HEK293T (cell line): ENCODE data around the gene ACOXL.

Experiments
- CTCF ChIA-PET: fragments of 350-600 bp; formaldehyde crosslinking; extraction: SDS; loops from one replicate; lab custom pipeline; 2021; ENCODE audit warnings: antibody characterized with exemption, inconsistent platforms; lab: Yijun Ruan, JAX
- POLR2A ChIA-PET: fragments of 350-600 bp; formaldehyde crosslinking; extraction: SDS; loops from one replicate; lab custom pipeline; 2020; ENCODE audit warnings: antibody characterized with exemption, inconsistent platforms; lab: Yijun Ruan, JAX
- DNase-seq: peaks from one replicate; pipeline ENCODE4 v3.0.0; 2012; ENCODE audit warnings: mixed read lengths; ENCODE audit errors: extremely low spot score
- ARNT ChIP-seq: fragments of 450-650 bp; IDR thresholded peaks from 2 replicates; pipeline ENCODE4 v1.6.1; 2017; ENCODE audit warnings: mild to moderate bottlenecking
- BHLHE40 ChIP-seq: fragments of 450-650 bp; IDR thresholded peaks from 2 replicates; pipeline ENCODE4 v1.6.1; 2016; ENCODE audit warnings: mild to moderate bottlenecking, moderate library complexity, borderline replicate concordance
- CTBP1 ChIP-seq: fragments of 450-650 bp; IDR thresholded peaks from 2 replicates; pipeline ENCODE4 v1.6.1; 2016; ENCODE audit warnings: borderline replicate concordance
- ELF4 ChIP-seq: fragments of 450-650 bp; IDR thresholded peaks from 2 replicates; pipeline ENCODE4 v1.6.1; 2017; ENCODE audit warnings: antibody characterized with exemption
- FOXA1 ChIP-seq: fragments of 450-650 bp; IDR thresholded peaks from 2 replicates; pipeline ENCODE4 v1.6.1; 2016; ENCODE audit warnings: mild to moderate bottlenecking
- FOXK2 ChIP-seq: fragments of 450-650 bp; IDR thresholded peaks from 2 replicates; pipeline ENCODE4 v1.6.1; 2016; ENCODE audit warnings: mild to moderate bottlenecking
- FOXM1 ChIP-seq: fragments of 450-650 bp; IDR thresholded peaks from 2 replicates; pipeline ENCODE4 v1.6.1; 2017; ENCODE audit warnings: mild to moderate bottlenecking, borderline replicate concordance
- HDGF ChIP-seq: fragments of 450-650 bp; IDR thresholded peaks from 2 replicates; pipeline ENCODE4 v1.6.1; 2017; ENCODE audit warnings: antibody characterized with exemption, borderline replicate concordance
- L3MBTL2 ChIP-seq: fragments of 450-650 bp; conservative IDR thresholded peaks from 2 replicates; pipeline ENCODE4 v1.6.1; 2016; ENCODE audit warnings: mild to moderate bottlenecking
- LEF1 ChIP-seq: fragments of 450-650 bp; IDR thresholded peaks from 2 replicates; pipeline ENCODE4 v1.6.1; 2017; ENCODE audit warnings: mild to moderate bottlenecking, borderline replicate concordance
- NFRKB ChIP-seq: fragments of 450-650 bp; IDR thresholded peaks from 2 replicates; pipeline ENCODE4 v1.6.1; 2016; ENCODE audit warnings: mild to moderate bottlenecking, moderate library complexity
- SP1 ChIP-seq: fragments of 450-650 bp; IDR thresholded peaks from 2 replicates; pipeline ENCODE4 v1.6.1; 2017
- SUZ12 ChIP-seq: fragments of 450-650 bp; IDR thresholded peaks from 2 replicates; pipeline ENCODE4 v1.6.1; 2016; ENCODE audit warnings: mild to moderate bottlenecking
- TARDBP ChIP-seq: fragments of 450-650 bp; IDR thresholded peaks from 2 replicates; pipeline ENCODE4 v1.6.1; 2016
- ZNF384 ChIP-seq: fragments of 450-650 bp; IDR thresholded peaks from 2 replicates; pipeline ENCODE4 v1.6.1; 2016
- TF ChIP-seq, protein P1 (sequence below): fragments of 450-650 bp; IDR thresholded peaks from 2 replicates; pipeline ENCODE4 v1.6.1; 2016

The ACOXL gene

GRCh38 chr2:110848519-110849030 lies 116.2 kb downstream of the ACOXL start:
- DNase-seq = no peak
- TF ChIP-seq ARNT (no peak), ELF4 (no peak), SP1 (no peak), BHLHE40 (no peak), FOXK2 (no peak), FOXA1 (no peak), SUZ12 (no peak), HDGF (no peak), TARDBP (no peak), FOXM1 (no peak)
- CTCF ChIA-PET = interaction anchor here (0.8 kb wide), 1 partner anchor 8 kb away, joined by 3 read pairs; no protein-coding TSS in a partner anchor
- POLR2A ChIA-PET = interaction anchor here (0.6 kb wide), 1 partner anchor 20 kb away, joined by 3 read pairs; no protein-coding TSS in a partner anchor

GRCh38 chr2:110851531-110851930 lies 119.2 kb downstream of the ACOXL start:
- CTCF ChIA-PET = no interaction called here
- no peak for DNase-seq

DNA sequence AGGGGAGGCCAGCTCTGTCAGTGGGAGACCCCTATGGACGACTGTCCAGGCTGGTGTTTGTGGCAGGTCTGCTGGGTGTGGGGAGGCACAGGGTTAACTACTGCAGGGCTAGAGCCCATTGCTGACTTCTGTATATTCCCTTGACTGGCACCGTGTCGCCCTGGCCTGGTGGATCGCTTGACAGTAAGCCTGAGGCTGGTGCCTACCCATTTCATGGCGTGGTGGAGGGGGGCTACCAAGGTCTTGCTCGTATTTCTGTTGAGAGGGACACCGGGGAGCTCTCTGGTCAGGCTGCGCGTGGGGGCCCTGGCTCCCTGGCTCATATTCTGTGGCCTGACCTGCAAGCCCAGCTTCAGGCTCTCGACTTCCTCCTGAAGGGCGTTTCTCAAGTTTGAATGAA lies 119.7 kb downstream of the ACOXL start:
- DNase-seq = no peak
- CTCF ChIA-PET = interaction anchor here (2.2 kb wide), 1 partner anchor 11 kb away, joined by 9 read pairs; no protein-coding TSS in a partner anchor
- POLR2A ChIA-PET = no interaction called here
- TF ChIP-seq ZNF384 (no peak), ARNT (no peak), BHLHE40 (no peak), FOXA1 (no peak), LEF1 (no peak), HDGF (no peak), TARDBP (no peak), FOXM1 (no peak), SP1 (no peak), L3MBTL2 (no peak)

More at GRCh38 chr2:110851531-110851930, 119.2 kb downstream of the ACOXL start:
- TF ChIP-seq FOXM1 (no peak), SP1 (no peak), TARDBP (no peak), CTBP1 (no peak), BHLHE40 (no peak), ZNF384 (no peak), ELF4 (no peak), NFRKB (no peak), LEF1 (no peak), ARNT (no peak), FOXK2 (no peak), L3MBTL2 (no peak), HDGF (no peak), SUZ12 (no peak), FOXA1 (no peak)
- TF ChIP-seq, protein P1, sequence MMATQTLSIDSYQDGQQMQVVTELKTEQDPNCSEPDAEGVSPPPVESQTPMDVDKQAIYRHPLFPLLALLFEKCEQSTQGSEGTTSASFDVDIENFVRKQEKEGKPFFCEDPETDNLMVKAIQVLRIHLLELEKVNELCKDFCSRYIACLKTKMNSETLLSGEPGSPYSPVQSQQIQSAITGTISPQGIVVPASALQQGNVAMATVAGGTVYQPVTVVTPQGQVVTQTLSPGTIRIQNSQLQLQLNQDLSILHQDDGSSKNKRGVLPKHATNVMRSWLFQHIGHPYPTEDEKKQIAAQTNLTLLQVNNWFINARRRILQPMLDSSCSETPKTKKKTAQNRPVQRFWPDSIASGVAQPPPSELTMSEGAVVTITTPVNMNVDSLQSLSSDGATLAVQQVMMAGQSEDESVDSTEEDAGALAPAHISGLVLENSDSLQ = no peak
- POLR2A ChIA-PET = no interaction called here

DNA sequence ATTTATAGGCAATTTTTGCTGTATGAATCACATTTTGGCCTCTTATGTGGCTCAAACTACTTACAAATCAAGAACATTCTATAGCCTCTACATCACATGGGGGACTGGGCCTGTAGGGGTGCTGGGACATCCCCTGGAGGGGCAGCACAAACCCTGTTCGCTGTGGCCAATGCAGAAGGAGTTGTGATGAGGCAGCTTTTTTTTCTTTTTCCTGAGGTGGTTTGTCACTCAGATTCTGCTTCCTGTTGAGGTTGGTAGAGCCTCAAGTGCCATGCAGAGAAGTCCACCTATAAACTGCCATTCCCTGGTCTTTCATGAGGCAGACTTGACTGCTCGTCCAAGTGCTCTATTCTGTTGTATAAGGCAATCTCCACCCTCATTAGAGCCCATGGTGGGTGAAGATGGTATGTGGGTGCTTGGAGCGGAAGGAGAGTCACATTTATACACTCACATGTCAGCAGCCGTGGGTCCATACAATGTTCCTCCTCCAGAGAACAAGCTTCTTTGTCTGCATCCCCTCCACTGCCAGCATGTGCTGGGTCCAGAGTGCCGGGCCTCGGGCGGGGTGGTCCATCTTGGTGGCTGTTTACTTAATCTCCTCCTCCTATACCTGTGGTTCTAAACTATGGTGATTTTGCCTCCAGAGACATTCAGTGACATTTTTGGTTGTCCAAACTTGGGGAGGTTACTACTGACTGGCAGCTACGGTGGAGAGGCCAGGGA lies 120.3 kb downstream of the ACOXL start:
- DNase-seq = no peak
- no peak for TF ChIP-seq FOXM1
- TF ChIP-seq ZNF384 = no peak
- no peak for TF ChIP-seq ARNT
- TF ChIP-seq LEF1 = no peak
- no peak for TF ChIP-seq ELF4
- TF ChIP-seq SUZ12 = no peak
- TF ChIP-seq L3MBTL2 = no peak
- TF ChIP-seq TARDBP = no peak
- no peak for TF ChIP-seq CTBP1
- TF ChIP-seq, protein P1 = no peak
- TF ChIP-seq BHLHE40 = no peak
- no peak for TF ChIP-seq FOXK2
- ChIA-PET POLR2A (no interaction called here), CTCF (interaction anchor here (0.8 to 2.2 kb wide), 5 partner anchors 8 to 291 kb away, joined by 3 to 9 read pairs (median 3); no protein-coding TSS in a partner anchor)

DNA sequence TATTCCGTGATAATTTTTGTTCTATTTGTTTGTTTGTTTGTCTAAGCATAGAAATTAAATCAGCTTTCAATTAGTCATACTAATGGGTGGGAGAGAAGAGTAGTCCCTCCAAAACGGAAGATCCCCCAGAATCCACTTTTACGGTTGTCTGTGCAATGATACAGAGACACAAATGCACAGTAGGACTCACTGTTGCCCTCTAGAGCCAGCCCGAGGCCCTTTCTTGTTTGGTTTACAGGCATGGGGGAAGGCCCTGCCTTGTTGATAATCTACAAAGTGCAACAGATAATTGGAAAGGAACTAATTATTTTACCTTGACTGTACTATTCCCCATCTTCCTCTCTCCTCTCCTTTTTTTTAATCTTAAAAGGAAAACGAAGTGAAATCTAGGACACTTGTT lies 121.1 kb downstream of the ACOXL start:
- no peak for TF ChIP-seq BHLHE40
- TF ChIP-seq ELF4 = no peak
- TF ChIP-seq NFRKB = no peak
- POLR2A ChIA-PET = no interaction called here
- DNase-seq = peak; percentile 60
- CTCF ChIA-PET = interaction anchor here (0.7 to 2.2 kb wide), 6 partner anchors 9 to 291 kb away, joined by 3 to 9 read pairs (median 3); no protein-coding TSS in a partner anchor

DNA sequence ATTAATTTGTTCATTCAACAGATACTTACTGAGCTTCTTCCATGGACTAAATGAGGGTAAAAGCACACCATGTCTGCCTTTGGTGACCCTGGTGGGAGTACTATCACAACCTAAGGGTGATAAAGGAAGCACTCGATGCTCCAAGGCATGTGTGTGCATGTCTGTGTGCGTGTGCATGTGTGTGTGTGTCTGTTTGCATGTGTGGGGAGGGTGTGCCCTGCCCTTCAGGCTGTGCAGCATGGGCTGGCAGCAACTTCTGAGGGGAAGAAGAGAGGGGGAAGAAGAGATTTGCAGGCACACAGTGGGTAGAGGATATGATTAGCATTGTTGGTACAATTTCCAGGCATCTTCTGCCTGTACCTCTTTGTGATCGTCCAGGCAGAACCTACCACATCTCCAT lies 121.6 kb downstream of the ACOXL start:
- DNase-seq = no peak
- POLR2A ChIA-PET = no interaction called here
- TF ChIP-seq ELF4 (no peak), BHLHE40 (no peak), FOXA1 (no peak), ZNF384 (no peak)
- CTCF ChIA-PET = interaction anchor here (0.7 to 2.2 kb wide), 4 partner anchors 9 to 15 kb away, joined by 3 to 9 read pairs (median 4); no protein-coding TSS in a partner anchor
